ENCODE results near the gene GNPDA1. TPM values are rescaled to one million over a fixed set of nuclear protein-coding genes. Genes with fewer than 3 reads are reported as not detected.

Gene GNPDA1
- polyA plus RNA-seq, 1 of the 3 experiments (the other 2 are of a cell fraction), result 23.9 TPM

GRCh38 chr5:141954194-141954593, 58.6 kb downstream of the GNPDA1 start:
- ChIA-PET POLR2A (no interaction called here), CTCF (interaction anchor here (0.6 to 1.4 kb wide), 5 partner anchors 14 to 289 kb away, joined by 3 to 5 read pairs (median 4); partner anchors contain the start of gene RNF14)
- Histone ChIP-seq H3K4me3 (ENCODE audit: low read depth in 2 of 2, low read length in 1 of 2) (no peak overlapping the region), H3K27ac (ENCODE audit: low read depth in 2 of 2, low read length in 1 of 2) (no peak overlapping the region), H3K27me3 (ENCODE audit: insufficient read depth) (no peaks in the 10 kb centered on the region), H4K20me1 (ENCODE audit: insufficient read depth) (no peaks in the 10 kb centered on the region), H3F3A (replicated peaks; ENCODE audit: insufficient read depth) (no peaks in the 10 kb centered on the region), H3K4me2 (no peak overlapping the region), H3K9me3 (no peaks in the 10 kb centered on the region), H3K9me2 (no peaks in the 10 kb centered on the region), H3K36me3 (replicated peaks in 1 of 2; ENCODE audit: control insufficient read depth in 1 of 2, insufficient read depth in 2 of 2, low read length in 1 of 2) (no peaks in the 10 kb centered on the region), H3K4me1 (ENCODE audit: control insufficient read depth in 1 of 2, insufficient read depth in 2 of 2, low read depth in 1 of 2, low read length in 1 of 2) (peaks cover 0 to 13% of the 10 kb centered on the region in 2 experiments; a peak in 2 of 4 replicates), H3K9ac (no peak overlapping the region), H3K79me2 (ENCODE audit: insufficient read depth) (no peaks in the 10 kb centered on the region), H2AFZ (ENCODE audit: low read depth) (no peak overlapping the region)
- WGBS (ENCODE audit: low lambda C conversion rate), result 90% methylated on average over 2 of the region's 2 CpGs
- DNase-seq, result no peak
- no peak for TF ChIP-seq NRF1 (IDR thresholded peaks at IDR 0.05; ENCODE audit: low read depth, low read length)
- no peak for TF ChIP-seq RCOR1 (IDR thresholded peaks at IDR 0.05; ENCODE audit: low read length)
- no peak for TF ChIP-seq SMC3 (IDR thresholded peaks at IDR 0.05; ENCODE audit: low read depth, low read length)
- no peak for TF ChIP-seq YY1 (IDR thresholded peaks at IDR 0.05; ENCODE audit: low read depth)
- no peak for TF ChIP-seq CHD2 (IDR thresholded peaks at IDR 0.05; ENCODE audit: low read length, partially characterized antibody)
- no peak for TF ChIP-seq ELF1 (IDR thresholded peaks at IDR 0.05)
- no peak for TF ChIP-seq ZBTB33 (IDR thresholded peaks at IDR 0.05; ENCODE audit: borderline replicate concordance, low read depth)
- TF ChIP-seq GABPA (IDR thresholded peaks at IDR 0.05; ENCODE audit: low read depth), result no peak
- no peak for TF ChIP-seq CTCF (IDR thresholded peaks at IDR 0.05)
- no peak for TF ChIP-seq MEF2A (IDR thresholded peaks at IDR 0.05; ENCODE audit: borderline replicate concordance, low read depth)
- TF ChIP-seq, protein P1, sequence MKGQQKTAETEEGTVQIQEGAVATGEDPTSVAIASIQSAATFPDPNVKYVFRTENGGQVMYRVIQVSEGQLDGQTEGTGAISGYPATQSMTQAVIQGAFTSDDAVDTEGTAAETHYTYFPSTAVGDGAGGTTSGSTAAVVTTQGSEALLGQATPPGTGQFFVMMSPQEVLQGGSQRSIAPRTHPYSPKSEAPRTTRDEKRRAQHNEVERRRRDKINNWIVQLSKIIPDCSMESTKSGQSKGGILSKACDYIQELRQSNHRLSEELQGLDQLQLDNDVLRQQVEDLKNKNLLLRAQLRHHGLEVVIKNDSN (IDR thresholded peaks at IDR 0.05; ENCODE audit: borderline replicate concordance, low read depth), result no peak
- TF ChIP-seq NFIC (IDR thresholded peaks at IDR 0.05; ENCODE audit: borderline replicate concordance), result no peak
- no peak for TF ChIP-seq TEAD4 (IDR thresholded peaks at IDR 0.05; ENCODE audit: borderline replicate concordance, insufficient read depth)
- no peak for TF ChIP-seq EZH2phosphoT487 (IDR thresholded peaks at IDR 0.05; ENCODE audit: borderline replicate concordance, low read depth)

- Histone ChIP-seq H3K27ac (ENCODE audit: low read depth in 2 of 2, low read length in 1 of 2) (no peak overlapping the region), H3F3A (replicated peaks; ENCODE audit: insufficient read depth) (no peaks in the 10 kb centered on the region), H3K4me1 (ENCODE audit: control insufficient read depth in 1 of 2, insufficient read depth in 2 of 2, low read depth in 1 of 2, low read length in 1 of 2) (no peaks in the 10 kb centered on the region), H3K4me3 (ENCODE audit: low read depth in 2 of 2, low read length in 1 of 2) (no peak overlapping the region), H3K9me2 (no peaks in the 10 kb centered on the region), H3K4me2 (no peak overlapping the region), H4K20me1 (ENCODE audit: insufficient read depth) (no peaks in the 10 kb centered on the region), H3K27me3 (ENCODE audit: insufficient read depth) (no peaks in the 10 kb centered on the region), H3K36me3 (replicated peaks in 1 of 2; ENCODE audit: control insufficient read depth in 1 of 2, insufficient read depth in 2 of 2, low read length in 1 of 2) (no peaks in the 10 kb centered on the region), H3K9ac (no peak overlapping the region), H3K9me3 (no peaks in the 10 kb centered on the region), H2AFZ (ENCODE audit: low read depth) (no peak overlapping the region), H3K79me2 (ENCODE audit: insufficient read depth) (no peaks in the 10 kb centered on the region)
- DNase-seq, result no peak
- ChIA-PET CTCF (interaction anchor here (1.2 to 2.9 kb wide), 5 partner anchors 9 to 259 kb away, joined by 4 to 31 read pairs (median 5); partner anchors contain the start of gene RNF14), POLR2A (no interaction called here)
- TF ChIP-seq TAF1 (IDR thresholded peaks at IDR 0.05; ENCODE audit: borderline replicate concordance, low read depth, low read length), result no peak
- no peak for TF ChIP-seq EZH2phosphoT487 (IDR thresholded peaks at IDR 0.05; ENCODE audit: borderline replicate concordance, low read depth)
- no peak for TF ChIP-seq TEAD4 (IDR thresholded peaks at IDR 0.05; ENCODE audit: borderline replicate concordance, insufficient read depth)
- no peak for TF ChIP-seq SIN3A (IDR thresholded peaks at IDR 0.05; ENCODE audit: borderline replicate concordance, low read depth, low read length)
- TF ChIP-seq GABPA (IDR thresholded peaks at IDR 0.05; ENCODE audit: low read depth), result no peak
- TF ChIP-seq, protein P2, sequence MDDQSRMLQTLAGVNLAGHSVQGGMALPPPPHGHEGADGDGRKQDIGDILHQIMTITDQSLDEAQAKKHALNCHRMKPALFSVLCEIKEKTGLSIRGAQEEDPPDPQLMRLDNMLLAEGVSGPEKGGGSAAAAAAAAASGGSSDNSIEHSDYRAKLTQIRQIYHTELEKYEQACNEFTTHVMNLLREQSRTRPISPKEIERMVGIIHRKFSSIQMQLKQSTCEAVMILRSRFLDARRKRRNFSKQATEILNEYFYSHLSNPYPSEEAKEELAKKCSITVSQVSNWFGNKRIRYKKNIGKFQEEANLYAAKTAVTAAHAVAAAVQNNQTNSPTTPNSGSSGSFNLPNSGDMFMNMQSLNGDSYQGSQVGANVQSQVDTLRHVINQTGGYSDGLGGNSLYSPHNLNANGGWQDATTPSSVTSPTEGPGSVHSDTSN (IDR thresholded peaks at IDR 0.05), result no peak
- WGBS (ENCODE audit: low lambda C conversion rate), result 71% methylated on average over 2 of the region's 2 CpGs
Observed at GRCh38 chr5:141952020-141952419, 60.8 kb downstream of the GNPDA1 start.

Data from SK-N-SH (cell line).